Amygdala (tissue), 56 donors: Measurements from ENCODE around the gene TRIM24.

Experiments
- DNase-seq, 56 donors: peaks; one replicate each; lab custom pipeline; 2025; lab: John Stamatoyannopoulos, UW

The TRIM24 gene

GRCh38 chr7:138565451-138566114 is 105.5 kb downstream of the TRIM24 start:
- no peak for DNase-seq

- no peak for DNase-seq
Measured at GRCh38 chr7:138568655-138569054, 108.6 kb downstream of the TRIM24 start.

DNA sequence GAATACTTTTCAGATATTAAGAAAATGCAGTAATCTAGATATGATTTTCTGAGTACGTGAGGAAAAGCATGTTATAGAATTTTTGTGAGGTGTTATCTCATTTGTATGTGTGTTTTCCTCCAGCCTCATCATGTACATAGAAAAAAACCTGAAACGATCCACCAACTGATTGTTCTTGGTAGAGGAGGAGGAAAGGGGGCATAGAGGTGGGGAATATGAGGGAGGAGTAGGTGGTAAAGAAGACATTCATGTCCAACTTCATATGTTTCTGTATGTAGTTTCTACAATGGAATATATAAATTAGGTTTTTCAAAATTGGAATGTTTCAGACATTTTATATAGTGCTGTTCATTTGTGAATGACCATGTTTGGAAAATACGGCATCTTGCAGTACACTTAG is 109.4 kb downstream of the TRIM24 start:
- no peak for DNase-seq

DNA sequence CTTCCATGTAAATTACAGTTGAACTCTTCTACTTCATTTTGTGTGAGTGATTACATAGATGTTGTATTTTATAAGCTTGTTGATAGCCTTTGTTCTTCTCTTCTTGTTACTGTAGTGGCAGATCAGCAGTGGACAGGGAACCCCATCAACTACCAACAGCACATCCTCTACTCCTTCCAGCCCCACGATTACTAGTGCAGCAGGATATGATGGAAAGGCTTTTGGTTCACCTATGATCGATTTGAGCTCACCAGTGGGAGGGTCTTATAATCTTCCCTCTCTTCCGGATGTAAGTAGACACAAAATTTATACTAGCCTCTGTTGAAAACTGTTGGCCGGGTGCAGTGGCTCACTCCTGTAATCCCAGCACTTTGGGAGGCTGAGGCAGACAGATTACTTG is 110.7 kb downstream of the TRIM24 start:
- no peak for DNase-seq

GRCh38 chr7:138573741-138574140 is 113.7 kb downstream of the TRIM24 start:
- DNase-seq: no peak

GRCh38 chr7:138575897-138576428 is 115.9 kb downstream of the TRIM24 start:
- DNase-seq: no peak

DNA sequence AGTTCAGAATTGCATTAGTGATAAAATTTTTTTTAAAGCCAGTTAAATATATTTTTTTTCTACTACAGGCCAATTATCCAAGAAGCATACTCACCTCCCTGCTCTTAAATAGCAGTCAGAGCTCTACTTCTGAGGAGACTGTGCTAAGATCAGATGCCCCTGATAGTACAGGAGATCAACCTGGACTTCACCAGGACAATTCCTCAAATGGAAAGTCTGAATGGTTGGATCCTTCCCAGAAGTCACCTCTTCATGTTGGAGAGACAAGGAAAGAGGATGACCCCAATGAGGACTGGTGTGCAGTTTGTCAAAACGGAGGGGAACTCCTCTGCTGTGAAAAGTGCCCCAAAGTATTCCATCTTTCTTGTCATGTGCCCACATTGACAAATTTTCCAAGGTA is 119.1 kb downstream of the TRIM24 start:
- DNase-seq: no peak

DNA sequence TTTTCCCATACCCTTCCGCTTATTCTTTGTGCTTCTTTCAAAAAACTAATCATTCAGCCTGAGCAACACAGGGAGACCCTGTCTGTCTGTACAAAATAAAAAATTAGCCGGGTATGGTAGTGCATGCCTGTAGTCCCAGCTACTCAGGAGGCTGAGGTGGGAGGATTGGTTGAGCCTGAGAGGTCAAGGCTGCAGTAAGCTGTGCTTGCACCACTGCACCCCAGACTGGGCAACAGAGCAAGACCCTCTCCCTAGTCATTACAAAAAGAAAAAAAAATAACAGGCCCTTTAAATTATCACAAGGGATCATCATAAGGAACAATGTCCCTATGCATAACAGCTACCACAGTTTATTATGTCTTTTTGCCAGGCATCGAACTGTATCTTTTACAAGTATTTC is 119.6 kb downstream of the TRIM24 start:
- DNase-seq: no peak

GRCh38 chr7:138581065-138581464 is 121.0 kb downstream of the TRIM24 start:
- DNase-seq: no peak

DNA sequence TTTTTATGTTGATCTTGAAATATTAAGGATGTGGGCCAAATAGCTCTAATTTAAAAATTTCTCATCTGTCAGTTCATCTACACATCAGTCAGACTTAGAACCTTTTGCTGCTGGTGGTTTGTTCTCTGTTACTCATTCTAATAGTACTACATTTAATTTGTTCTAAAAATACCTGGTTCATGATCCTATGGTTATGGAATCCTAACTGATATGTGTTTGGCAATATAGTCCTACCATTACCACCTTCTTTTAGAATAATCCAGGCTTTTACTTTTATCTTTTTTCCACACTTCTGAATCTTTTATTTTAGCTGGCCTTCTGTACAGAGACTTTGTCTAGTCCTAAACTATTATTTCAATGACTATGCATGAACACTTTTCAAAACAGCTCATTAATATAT is 124.2 kb downstream of the TRIM24 start:
- no peak for DNase-seq

- no peak for DNase-seq
Measured at GRCh38 chr7:138584696-138585095, 124.6 kb downstream of the TRIM24 start.

DNA sequence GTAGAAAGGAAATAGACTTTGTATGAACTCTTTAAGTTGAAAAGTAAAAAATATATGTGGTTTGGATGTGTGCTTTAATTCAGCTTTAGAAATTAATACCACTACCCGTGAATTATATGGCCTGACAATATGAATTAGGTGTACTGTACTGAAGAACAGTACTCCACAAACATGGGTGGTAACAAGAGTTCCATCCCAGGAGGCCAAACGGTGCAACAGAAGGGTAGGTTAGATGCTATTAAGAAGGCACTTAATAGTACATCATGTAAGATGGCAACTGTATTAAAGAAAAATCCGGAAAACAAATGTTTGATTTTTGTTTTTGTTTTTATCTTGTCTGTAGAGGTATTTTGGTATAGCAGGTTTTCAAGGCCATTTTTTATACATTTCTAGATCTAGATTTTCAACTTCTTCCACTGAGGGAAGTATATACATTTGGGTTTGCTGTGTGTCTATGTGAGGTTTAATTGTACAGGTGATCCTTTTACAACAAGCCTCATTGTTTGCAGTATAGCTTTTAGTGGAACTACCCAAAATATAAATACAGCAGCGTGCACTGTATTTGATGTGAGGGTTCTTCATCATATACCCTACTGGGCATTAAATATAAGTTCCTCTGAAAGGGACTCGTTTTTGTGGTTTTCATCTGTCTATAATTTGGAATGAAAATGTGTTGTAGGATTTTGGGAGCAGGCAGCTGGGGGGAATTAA is 125.4 kb downstream of the TRIM24 start:
- DNase-seq: no peak

DNA sequence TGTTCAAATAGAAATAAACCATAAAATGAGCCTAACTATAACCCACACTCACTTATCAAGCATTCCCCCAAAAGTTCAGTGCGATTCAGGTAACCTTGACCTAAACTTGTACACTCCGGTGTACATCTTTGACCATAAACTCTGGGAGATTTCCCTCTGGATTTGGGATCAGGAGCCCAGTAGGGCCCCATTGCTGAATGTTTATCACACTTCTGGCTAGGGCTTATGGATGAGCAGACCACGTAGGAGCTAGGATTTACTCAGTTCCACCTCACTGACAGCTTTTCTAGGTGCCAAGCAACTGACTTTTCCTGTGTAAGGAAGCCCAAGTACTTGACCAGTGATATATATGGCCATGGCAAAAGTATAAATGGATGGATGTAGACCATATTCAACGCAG is 127.4 kb downstream of the TRIM24 start:
- no peak for DNase-seq

- no peak for DNase-seq
Measured at GRCh38 chr7:138588986-138589385, 128.9 kb downstream of the TRIM24 start.

DNA sequence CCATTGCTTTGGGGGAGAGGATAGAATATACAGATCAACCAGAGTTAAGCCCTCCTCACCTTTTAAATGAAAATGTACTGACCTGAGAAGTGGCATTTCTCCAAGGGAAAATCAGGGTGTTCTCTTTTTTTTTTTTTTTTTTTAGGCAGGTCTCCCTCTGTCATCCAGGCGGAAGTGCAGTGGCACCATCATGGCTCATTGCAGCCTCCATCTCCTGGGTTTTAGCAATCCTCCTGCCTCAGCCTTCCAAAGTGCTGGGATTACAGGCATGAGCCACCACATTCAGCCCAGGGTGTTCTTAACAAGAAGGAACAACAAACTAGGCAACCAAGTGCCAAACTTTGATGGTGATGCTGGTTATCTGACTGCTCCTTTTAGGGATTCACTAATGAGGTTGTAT is 130.1 kb downstream of the TRIM24 start:
- DNase-seq: no peak

DNA sequence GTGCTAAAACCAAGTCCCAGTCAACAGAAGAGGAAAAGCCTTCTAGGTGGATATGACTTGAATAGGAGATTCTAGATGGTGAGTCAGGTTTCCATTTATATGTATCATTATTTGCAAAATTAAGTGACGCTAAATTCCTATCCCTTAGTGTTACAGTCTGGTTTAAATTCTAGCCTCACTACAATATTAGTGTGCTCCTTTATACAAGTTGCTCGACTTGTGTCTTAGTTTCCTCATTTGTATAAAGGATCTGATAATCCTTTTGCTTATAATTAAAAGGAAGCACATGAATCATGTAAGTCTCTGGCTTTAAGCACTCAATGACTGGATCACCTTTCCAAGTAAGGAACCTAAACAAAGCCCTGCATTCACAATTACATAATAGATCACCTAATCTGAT is 135.4 kb downstream of the TRIM24 start:
- no peak for DNase-seq

DNA sequence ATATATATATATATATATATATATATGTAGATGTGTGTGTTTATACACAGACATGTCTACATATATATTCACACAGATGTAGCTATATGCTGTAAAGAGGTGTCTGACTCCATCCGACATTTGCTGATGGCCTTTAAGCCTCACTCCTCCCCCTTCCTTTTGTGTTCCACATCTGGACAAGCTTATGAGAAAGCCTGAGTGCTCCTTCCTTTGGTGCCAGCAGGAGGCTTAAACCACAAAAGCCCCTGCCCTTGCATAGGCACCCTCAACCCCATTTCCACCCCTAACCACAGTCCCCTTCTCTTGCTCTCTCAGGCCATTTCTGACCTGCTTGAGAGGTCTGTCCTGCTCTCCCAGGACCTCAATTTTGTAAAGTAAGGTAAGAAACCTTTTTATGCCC is 142.4 kb downstream of the TRIM24 start:
- no peak for DNase-seq

DNA sequence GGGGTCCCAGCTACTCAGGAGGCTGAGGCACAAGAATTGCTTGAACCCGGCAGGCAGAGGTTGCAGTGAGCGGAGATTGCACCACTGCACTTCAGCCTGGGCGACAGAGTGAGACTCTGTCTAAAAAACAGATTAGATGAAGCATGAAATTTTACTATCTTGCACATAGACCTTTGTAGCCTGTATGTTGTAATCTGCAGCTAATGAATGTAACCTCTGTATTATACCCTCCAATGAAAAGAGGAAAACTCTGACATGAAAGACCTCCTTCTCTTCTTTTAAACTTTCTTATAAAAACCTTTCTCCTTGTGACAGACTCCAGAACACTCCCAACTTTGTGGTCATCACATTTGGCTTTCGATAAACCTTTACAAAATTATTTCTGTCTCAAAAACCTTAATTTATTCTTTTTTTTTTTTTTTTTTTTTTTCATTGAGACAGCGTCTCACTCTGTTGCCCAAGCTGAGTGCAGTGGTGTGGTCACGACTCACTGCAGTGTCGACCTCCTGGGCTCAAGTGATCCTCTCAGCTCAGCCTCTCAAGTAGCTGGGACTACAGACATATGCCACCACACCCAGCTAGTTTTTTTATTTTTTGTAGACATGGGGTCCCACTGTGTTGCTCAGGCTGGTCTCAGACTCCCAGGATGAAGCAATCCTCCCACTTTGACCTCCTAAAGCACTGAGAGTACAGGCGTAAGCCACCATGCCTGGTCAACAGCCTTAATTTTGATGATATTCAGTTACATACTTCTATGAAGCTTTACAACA is 143.7 kb downstream of the TRIM24 start:
- DNase-seq: no peak

DNA sequence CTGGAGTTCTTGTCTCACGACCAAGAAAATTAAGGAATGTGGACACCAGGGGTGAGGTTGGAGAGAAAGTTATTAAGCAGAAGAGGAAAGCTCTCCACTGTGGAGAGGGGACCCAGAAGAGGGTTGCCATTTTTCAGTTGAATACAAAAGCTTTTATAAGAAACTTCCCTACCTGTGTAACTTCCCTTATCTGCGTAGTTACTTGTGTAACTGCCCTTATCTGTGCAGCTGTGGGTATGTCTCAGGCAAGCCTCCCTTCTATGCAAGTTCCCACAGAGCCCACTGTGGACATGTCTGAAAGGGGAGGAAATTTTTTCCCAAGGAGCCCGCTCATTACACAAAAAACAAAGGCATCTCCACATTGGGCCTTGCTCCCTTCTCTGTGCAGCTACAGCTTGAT is 146.2 kb downstream of the TRIM24 start:
- DNase-seq: no peak

GRCh38 chr7:138607216-138608126 is 147.4 kb downstream of the TRIM24 start:
- no peak for DNase-seq
